CD4-positive, alpha-beta T cell treated with Interleukin-15 for 1 hour (primary cell): ENCODE data around the gene FDXR.
A peak's percentile ranks its signal among the peaks of the same experiment; 100 is the strongest.

Experiments
- DNase-seq: peaks from one replicate; pipeline ENCODE4 v3.0.0-alpha.2; 2020

The FDXR gene

DNA sequence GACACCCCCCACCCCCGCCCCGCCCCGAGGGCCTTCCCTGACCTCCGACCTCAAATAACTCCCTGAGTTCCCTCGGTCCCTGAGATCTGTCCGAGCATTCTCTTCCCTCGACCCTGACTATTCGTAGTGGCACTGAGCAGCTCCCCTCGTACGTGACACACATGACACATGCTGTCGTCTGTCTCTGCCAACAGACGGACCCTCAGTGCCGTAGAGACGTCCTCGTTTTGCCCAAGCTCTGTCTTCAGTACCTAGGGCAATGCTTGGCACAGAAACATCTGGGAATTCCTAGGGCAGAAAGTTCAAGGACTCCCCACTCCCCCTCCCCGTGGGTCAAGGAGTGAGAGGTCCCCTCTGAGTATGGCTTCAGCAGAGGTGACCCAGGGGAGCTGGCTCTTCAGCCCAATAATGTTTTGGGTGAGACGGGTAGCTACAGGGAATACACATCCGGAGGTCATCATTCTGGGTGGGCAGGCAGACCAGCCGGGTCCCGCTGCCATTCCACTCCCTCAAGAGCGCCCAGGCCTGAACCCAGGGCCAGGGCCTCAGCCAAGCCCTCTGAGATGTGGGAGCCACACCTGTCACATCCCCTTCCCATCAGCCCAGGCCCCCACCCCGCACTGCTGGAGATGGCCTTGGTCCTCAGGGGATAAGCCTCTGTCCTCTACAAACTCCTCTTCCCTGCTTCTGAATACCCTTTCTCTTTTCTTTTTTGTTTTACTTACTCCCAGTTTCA lies 21.3 kb upstream of the FDXR start:
- no peak for DNase-seq

DNA sequence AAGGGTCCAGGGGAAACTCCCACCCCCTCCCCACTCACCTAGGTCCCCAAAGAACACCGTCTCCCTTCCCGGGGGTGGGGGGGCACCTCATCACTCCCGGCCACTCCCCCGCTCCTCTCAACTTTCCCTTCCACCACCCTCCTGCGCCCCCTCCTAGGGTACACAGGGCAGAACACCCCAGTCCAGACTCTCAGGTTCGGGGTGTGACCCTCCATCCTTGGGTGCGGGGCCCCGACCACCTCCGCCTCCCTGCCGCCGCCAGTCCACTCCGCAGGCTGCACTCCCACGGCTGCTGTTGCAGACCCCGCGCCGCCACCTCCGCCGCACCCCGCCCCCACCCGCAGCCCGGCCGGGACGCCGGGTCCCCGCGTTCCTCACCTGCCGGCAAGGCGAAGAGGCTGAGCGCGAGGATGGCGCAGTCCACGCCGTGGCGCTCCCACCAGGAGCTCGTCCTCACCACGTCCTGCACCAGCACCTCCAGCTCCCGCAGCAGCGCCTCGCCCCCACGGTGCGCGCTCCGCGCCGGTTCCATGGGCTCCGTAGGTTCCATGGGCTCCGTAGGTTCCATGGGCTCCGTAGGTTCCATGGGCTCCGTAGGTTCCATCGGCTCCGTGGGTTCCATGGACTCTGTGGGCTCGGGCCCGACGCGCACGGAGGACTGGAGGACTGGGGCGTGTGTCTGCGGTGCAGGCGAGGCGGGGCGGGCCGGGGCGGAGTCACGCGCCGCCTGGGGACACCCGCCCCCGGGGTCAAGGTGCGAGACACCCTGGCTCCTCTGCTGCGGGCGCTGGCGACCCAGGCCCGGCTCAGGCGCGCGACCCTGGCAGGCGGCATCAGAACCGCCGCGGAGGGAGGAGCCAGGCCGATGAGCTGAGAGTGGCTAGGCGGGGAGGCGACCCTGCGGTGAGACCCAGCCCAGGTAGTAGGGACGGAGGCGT lies 20.4 kb upstream of the FDXR start, which contains the start of gene FADS6:
FADS6 (minus strand) TSS at position 660 of the 938 bp plus-strand sequence; CDS start at position 622, 38 bp downstream.
- DNase-seq: no peak

DNA sequence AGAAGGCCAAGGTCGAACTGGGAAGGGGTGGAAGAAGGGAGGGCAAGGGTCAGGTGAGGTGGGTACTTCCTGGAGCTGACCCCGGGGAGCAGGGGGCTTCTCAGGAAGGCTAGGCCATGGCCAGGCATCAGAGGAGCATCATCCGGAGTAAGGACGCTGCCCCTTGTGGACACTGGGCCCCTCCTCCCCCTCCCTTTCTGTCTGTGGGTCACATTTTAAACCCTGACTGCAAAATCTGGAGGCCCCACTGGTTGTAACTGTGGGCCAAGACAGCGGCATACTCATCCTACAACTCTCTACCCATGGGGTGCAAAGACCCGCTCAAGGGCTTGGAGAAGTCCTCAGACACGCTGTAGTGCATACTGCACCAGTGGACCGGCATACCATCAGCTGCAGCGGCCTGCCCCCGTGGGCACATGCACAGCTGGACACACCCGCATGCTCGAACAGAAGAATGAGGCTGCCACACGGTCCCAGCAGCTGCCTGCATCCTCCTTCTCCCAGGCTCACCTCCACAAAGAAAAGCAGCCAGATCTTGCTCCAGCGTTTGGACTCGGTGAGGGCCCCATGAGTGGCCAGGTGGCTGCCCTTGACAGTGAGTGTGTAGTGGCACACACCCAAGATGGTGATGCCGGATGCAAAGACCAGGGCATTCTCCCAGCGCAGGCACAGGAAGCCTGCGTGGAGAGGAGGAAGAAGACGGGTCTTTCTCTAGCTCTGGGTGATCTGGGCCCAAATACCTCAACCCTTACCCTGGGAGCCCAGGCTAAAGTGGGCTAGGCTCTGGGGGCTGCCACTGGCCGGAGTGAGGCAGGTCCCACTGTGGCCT lies 19.4 kb upstream of the FDXR start:
- no peak for DNase-seq

DNA sequence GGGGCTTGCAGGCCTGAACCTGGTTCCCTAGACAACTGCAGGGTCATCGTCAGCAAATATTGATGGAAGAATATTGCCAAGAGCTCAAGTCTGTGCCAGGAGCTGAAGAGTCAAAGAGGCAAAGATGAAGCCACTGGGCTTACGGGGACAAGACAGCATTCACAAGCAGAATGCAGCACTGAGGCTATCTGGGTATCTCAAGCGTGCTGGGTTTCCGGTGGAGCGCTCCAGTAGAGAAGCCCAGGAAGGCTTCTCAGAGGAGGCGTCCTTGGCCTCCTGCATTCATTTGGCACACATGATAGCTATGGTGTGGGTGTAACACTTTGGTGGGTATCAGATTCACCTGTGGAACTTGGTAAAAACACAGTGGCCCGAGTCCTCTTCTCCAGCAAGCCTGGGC lies 17.8 kb upstream of the FDXR start:
- DNase-seq: no peak

DNA sequence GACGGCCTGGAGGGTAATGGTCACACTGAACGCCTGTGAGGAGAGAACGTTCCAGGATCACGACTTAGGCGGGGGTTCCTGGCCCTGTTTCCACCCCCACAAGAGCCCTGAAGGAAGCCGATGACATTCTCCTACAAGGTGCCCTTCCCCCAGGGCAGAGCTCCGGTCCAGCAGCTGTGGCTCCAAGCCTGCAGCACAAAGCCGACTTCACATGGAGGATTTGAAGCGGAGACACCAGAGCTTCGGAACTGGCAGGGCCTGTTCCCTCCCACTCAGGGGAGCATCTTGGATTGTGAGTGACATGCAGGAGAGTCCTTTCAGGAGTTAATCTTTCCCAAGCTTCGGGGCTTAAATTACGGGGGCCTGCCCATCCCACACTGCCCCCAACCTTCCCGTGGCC lies 15.7 kb upstream of the FDXR start:
- no peak for DNase-seq

DNA sequence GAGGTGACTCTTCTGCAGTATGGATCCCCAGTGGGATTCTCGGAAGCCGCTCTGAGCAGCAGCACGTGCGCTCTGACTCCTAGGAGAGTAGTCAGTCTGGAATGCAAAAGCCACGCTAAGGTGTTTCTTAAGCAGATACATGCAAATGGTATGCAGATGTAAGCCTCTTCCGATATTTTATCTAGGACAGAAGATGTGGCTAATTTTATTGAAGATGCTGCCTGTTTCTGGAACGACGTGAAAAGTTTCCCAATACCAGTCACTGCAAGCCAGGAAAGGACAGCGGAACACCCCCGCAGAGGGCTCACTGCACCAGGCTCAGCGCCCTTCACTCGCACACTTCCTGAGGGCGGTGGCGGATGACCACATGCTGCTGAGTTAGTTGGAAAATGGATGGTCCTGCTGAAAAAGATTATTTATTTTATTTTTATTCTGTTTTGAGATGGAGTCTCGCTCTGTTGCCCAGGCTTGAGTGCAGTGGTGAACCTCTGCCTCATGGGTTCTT lies 10.5 kb upstream of the FDXR start:
- DNase-seq: no peak

DNA sequence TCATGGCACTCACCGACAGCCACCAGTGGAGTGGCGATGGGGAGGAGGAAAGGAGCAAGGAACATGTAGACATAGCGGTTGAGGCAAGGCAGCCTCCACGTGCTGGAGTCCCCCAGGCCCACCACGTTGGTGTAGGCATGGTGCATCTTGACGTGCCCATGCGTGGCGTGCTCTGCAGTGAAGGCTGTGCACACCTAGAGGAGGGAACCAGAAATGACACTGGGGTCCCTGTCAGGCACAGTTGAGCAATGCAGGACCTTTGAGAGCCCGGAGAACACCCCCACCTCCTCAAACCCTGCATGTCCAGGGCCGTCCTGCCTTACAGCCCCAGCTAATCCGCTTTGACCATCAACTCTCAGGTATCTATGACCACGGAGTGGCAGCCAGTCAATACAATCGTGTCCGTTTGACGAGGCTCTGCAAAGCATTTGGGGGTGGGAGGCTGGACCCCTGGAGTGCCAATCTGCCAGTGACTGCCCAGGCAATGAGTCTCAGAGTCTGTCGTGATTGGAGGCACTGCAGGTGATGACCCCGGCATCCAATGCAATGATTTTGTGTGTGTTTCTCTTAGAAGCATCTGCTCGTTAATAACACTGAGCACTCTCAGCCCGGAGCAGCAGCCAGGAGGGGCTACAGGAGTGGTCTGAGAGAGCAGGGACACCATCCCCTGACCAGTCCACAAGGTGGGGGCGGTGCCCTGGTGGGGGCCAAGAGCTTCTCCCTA lies 9.9 kb upstream of the FDXR start:
- DNase-seq: no peak

DNA sequence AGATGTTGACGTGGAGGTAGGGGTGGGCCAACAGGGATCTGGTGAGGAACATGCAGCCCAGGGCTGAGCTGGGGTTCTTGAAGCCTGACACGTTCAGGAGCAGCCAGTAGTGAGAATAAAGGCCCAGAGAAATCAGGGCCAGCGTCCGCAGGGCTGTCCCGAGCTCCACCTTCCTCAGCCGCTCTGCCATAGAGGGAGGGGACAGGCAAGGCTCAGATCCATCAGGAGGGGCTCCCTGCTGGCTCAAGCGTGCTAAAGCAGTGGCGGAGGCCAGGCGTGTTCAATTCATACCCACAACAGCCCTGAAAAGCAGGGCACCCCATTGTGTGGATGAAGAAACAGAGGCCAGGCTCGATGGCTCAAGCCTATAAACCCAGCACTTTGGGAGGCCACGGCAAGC lies 8.3 kb upstream of the FDXR start:
- no peak for DNase-seq

DNA sequence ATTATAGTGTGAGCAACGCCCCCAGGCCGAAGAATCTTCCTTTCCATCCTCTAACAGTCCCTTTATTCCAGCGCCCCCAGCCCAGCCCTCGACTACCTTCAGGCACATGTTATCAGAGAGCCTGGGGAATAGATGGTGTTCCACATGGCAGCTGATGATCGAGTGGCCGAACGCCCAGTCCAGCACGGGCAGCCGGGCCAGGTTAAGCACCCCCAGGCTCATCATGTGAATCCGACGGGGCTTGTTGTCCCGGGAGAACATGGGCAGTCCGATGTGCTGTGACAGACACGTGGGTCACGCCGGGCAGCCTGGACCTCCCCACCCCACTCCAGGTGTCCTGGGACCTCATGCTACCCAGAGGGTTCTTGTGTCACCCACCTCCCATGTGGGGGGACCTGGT lies 6.5 kb upstream of the FDXR start:
- no peak for DNase-seq

DNA sequence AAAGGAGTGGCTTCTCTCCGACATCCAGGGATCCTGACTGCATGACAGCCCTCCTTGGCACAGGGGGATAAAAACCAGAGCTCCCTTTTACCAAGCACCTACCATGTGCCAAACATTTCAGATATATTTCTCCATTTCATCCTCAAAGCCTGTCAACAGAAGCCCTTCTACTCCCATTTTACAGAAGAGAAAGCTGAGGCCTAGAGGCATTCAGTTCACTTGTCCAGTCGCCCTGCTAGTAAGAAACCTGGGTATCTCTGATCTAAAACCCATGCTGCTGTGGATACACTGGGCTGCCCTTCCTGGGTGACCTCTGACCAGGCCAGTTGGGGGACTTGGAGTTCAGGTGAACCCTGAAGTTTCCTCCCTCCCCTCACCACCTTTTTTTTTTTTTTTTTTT lies 5.9 kb upstream of the FDXR start:
- DNase-seq: no peak

DNA sequence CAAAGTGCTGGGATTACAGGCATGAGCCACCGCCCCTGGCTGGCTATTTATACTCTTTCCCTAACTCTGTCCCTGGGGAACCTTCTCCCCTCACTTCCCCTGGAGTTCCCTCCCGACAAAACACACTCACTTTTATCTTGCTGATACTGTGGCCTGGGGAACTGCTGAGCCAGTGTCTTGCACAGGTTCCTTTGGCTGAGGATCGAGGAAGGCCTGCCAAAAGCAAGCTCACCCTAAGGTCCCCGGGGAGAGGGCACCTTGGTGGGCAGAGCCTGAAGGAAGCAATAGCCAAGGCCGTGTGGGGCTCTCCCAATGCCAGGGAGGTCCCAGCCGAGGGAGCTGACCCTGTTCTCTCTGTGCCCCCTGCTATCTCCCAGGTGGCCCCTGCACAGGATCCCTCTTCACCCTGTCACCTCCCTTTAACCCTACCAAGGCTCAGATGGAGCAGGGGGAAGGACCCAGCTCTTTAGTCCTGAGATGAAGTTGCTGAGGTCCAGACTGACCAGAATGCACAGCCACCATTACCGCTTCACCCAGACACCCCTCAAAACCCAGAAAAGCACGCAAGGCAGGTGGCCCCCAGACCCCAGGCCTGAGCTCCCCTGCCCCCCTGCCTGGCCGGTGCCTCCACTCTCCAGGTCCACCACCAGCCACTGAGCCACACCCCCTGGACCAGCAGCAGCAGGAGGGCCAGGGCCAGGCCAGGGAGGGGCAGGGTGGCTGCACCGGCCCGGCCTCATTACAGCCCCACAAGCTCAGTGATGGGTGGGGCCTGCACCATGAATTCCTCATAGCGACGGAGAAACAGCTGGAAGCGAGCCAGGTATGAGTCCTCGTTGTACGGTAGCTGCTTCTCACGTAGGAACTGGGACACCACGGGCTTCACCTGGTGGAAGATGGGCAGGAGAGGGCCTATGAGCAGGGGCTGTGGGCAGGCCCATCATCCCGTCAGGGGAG lies 5.1 kb upstream of the FDXR start:
- no peak for DNase-seq

DNA sequence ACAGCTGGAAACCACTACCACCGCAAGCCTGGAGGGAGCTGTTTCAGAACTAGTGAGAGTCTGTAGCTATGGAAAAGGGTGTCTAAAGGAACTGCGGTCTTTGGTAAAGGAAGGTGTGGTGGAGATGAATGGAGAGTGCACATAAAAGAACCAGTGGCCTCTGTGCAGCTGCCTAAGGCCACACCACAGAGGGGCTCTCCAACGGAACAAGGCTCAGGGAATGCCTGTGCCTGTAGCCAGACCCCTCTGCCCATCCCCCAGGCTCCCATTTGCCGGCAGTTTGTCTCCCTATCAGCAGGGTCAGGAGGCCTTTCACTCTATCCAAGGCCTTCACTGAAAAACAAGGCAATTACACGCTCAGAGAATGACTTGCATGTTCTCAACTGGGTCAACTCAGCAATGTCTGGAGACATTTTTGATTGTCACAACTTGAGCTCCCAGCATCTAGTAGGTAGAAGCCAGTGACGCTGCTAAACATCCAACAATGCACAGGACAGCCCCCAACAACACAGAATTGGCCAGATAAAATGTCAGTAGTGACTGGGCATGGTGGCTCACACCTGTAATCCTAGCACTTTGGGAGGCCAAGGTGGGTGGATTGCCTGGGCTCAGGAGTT lies 3.3 kb upstream of the FDXR start:
- DNase-seq: no peak

DNA sequence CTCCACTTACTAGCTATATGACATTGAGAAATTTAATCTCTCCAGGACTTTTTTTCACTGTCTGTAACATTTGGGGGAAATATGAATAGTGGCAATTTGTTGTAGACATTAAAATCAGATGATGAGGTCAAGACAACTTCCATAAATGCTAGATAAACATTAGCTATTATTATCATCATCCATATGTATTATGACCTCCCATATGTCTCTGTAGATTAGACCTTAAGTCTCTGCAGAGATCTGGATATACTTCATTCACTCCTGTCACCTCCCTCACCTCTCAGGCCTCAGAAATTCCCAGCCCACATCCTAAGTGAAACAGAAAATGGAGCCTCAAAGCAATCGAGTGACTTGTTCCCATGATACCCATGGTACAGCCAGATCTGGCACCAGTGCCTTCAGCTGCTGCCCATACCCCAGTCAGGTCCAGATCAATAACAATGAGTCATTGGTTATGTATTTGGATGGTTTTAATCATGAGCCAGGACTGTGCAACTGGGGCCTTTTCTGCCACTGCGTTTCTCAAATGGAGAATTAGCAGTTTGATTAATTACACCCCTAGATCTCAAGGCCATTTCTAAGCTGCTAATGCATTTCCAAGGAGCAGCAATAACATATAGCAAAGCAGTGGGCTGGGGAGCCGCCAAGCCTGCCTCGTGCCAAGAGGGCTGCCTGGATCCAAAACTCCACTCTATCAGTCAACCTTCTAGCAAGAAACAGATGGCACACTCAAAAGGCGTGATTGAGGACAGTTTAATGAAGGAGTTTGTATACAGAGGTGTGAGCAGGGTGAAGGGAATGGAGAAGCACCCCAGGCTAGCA lies 2.6 kb upstream of the FDXR start:
- no peak for DNase-seq

DNA sequence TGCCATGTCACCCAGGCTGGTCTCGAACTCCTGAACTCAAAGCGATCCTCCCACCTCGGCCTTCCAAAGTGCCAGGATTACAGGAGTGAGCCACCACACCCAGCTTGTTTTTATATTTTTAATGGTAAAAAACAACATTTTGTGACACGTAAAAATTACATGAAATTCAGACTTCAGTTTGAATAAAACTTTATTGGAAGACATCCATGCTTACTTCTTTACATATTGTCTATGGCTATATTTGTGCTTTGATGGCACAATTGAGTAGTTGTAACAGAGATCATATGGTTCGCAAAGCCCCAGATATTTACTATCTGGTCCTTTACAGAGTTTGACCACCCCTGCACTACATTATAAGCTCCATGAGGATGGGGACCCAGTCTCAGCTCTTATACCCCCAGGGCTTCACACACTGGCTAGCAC lies 1.8 kb upstream of the FDXR start:
- DNase-seq: no peak

DNA sequence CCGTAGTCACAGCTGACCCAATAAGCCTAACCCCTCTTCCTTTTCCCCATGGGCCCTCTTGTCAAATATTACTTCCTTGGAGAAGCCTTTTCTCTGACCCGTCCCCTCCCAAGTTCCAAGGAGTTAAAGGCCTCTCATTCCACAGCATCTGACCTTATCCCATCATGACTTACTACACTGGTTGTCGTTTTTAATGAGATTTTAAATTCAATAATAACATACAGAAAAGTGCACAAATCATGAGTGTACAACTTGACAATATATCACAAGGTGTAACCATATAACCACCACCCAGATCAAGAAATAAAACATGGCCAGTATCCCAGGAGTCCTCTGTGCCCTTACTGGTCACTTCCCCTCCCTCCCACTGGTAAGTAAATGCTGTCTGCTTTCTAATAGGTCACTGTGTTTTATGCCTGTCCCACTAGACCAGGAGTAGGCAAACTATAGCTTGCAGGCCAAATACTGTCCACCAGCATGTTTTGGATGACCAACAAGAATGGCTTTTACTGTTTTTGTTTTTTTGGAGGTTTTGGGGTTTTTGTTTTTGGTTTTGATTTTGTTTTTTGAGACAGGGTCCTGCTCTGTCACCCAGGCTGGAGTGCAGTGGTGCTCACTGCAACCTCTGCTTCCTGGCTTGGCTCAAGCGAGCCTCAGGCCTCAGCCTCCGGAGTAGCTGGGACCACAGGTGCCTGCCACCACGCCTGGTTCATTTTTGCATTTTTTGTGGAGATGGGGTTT lies 1.2 kb upstream of the FDXR start:
- DNase-seq: no peak

DNA sequence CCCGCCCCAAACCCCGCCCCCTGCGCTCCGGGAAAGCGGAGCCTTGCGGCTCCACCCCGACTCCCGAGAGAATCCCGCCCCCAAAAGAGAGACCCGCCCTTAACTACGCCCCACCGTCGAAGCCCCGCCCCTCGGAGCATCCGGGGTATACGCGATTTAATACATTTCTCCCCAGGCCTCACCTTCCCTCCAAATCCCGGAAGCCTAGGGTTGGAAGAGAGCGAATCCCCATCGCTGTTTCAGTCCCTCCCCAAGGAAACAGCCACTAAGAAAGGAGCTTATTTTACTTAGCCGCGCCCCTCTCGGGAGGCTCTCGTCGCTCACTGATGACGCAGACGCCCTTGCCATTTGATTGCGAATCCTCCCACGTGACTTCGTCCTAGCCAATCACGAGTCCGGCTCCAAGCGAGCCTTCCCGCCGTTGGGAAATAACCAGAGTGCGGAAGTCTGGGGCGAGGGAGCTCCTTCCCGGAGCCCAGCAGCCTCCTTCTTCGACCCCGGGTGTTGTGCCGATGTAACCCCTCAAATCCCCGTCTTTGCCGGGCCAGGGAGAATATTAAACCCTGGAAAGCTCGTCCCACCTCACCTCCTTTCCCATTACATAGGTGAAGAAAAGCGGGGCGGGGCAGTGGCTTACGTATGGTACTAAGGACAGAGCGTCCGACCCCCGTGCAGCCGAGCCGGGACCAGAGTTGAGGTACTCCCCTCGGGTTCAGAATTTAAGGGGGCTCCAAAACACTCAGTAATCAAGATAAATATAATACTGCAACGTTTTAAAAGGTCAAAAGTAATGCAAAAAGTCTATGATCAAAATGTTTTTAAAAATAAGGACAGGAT lies 461 bp upstream of the FDXR start:
- DNase-seq: peak; percentile 99

DNA sequence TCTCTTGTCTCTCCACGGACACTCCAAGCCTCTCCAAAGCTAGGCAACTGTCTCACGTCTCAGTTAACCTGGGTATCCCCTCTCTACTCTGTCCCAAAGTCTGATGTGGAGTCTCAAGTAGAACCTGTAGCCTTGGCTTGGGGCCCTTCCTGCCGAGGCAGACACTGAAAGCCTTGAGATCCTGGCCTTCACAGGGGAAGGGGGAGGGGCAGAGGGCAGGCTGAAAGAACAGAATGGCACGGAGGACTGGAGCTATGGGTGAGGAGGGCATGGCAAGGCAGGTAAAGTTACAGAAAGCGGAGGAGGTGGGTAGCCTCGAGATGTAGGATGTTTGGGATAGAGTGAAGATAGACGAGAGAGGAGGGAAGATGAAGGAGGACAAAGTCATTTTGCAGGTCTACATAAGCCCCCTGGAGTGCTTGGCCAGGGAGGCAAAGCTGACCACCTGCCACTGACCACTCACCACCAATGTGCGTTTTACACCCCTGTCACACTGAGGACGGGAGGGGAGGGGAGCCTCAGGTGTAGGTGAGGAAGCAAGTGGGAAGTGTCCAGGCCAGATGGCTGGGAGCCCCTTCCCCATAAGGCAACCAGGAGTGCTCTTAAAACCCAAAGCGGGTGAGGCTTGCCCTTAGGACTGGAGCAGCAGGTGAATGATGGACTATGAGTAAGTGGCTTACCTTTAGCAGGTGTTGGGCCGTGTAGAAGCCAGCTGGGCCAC lies 1.3 kb downstream of the FDXR start:
- DNase-seq: no peak
